ENCODE measurements around the gene SNAPC4. TPM values are rescaled to one million over a fixed set of nuclear protein-coding genes. Genes with fewer than 3 reads are reported as not detected.
A peak's percentile ranks its signal among the peaks of the same experiment; 100 is the strongest.

The SNAPC4 gene
- total and polyA plus RNA-seq, 3 donors from 2014 or later = 21.2 to 35.9 (median 29.5) TPM

GRCh38 chr9:136357202-136357725, 42.7 kb downstream of the SNAPC4 start:
- intact Hi-C loops (cut with DNase I; ENCODE audit: low total_unique reads) = loop anchor here (10.0 kb wide), 1 partner anchor 1652 kb away; no protein-coding TSS in a partner anchor
- no peak for TF ChIP-seq POLR2A (IDR thresholded peaks at IDR 0.05)
- TF ChIP-seq, protein P1, sequence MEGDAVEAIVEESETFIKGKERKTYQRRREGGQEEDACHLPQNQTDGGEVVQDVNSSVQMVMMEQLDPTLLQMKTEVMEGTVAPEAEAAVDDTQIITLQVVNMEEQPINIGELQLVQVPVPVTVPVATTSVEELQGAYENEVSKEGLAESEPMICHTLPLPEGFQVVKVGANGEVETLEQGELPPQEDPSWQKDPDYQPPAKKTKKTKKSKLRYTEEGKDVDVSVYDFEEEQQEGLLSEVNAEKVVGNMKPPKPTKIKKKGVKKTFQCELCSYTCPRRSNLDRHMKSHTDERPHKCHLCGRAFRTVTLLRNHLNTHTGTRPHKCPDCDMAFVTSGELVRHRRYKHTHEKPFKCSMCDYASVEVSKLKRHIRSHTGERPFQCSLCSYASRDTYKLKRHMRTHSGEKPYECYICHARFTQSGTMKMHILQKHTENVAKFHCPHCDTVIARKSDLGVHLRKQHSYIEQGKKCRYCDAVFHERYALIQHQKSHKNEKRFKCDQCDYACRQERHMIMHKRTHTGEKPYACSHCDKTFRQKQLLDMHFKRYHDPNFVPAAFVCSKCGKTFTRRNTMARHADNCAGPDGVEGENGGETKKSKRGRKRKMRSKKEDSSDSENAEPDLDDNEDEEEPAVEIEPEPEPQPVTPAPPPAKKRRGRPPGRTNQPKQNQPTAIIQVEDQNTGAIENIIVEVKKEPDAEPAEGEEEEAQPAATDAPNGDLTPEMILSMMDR (IDR thresholded peaks at IDR 0.05) = no peak
- 75 to 93% methylated on average over 8 to 22 of the region's 22 CpGs for WGBS, 2 donors
- peaks cover 28% of the 10 kb centered on the region for H3K4me1 ChIP-seq
- DNase-seq = no peak
- no peaks in the 10 kb centered on the region for H3K36me3 ChIP-seq (ENCODE audit: low read depth, missing control alignments)
- no peaks in the 10 kb centered on the region for H3K9me3 ChIP-seq
- H3K4me3 ChIP-seq = no peak overlapping the region
- H3K27ac ChIP-seq = no peak overlapping the region
- H3K27me3 ChIP-seq = no peaks in the 10 kb centered on the region

GRCh38 chr9:136355616-136356557, 44.1 kb downstream of the SNAPC4 start:
- Histone ChIP-seq H3K4me1 (peaks cover 28% of the 10 kb centered on the region), H3K36me3 (ENCODE audit: low read depth, missing control alignments) (no peaks in the 10 kb centered on the region)
- intact Hi-C loops (cut with DNase I; ENCODE audit: low total_unique reads) = loop anchor here (10.0 kb wide), 1 partner anchor 1651 kb away; no protein-coding TSS in a partner anchor

DNA sequence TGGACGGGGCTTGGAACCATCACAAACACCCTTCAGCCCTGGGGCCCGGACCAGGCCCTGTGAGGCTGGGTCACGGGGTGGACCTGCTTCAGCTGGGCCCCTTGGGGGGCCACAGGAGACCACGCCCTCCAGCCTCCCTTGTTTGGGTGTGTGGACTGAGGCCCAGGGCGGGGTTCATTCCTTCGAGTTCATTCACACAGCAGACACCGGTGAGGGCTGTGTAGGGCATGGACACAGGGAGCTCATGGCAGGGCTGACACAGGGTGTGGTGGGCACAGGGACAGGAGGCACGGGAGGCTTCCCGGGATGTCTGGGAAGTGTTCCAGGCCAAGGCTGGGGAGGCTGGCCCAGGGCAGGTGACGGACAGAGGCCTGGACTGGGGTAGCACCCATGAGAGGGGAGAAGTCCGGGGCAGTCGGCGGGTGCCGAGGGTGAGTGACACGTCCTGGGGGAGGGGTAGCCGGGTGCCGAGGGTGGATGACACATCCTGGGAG, 45.3 kb downstream of the SNAPC4 start:
- intact Hi-C loops (cut with DNase I; ENCODE audit: low total_unique reads) = loop anchor here (10.0 kb wide), 1 partner anchor 1650 kb away; no protein-coding TSS in a partner anchor
- Histone ChIP-seq H3K4me3 (no peak overlapping the region), H3K27ac (peak overlapping the region; percentile 31 to 45), H3K9me3 (no peaks in the 10 kb centered on the region), H3K4me1 (peaks cover 28% of the 10 kb centered on the region), H3K36me3 (ENCODE audit: low read depth, missing control alignments) (no peaks in the 10 kb centered on the region), H3K27me3 (no peaks in the 10 kb centered on the region)
- 53 to 86% methylated on average over 8 to 13 of the region's 17 CpGs for WGBS, 2 donors
- peak; percentile 39 for DNase-seq
- TF ChIP-seq, protein P1 (IDR thresholded peaks at IDR 0.05) = no peak
- TF ChIP-seq POLR2A (IDR thresholded peaks at IDR 0.05) = no peak

More at GRCh38 chr9:136355616-136356557, 44.1 kb downstream of the SNAPC4 start:
- TF ChIP-seq, protein P1 (IDR thresholded peaks at IDR 0.05) = no peak
- TF ChIP-seq POLR2A (IDR thresholded peaks at IDR 0.05) = no peak
- DNase-seq = no peak
- Histone ChIP-seq H3K9me3 (no peaks in the 10 kb centered on the region), H3K27me3 (no peaks in the 10 kb centered on the region), H3K4me3 (no peak overlapping the region), H3K27ac (peak overlapping the region in 1 of 2 donors; percentile 24)
- WGBS, 2 donors = 72 to 76% methylated on average over 11 to 47 of the region's 54 CpGs

- Histone ChIP-seq H3K4me1 (peaks cover 28% of the 10 kb centered on the region), H3K27me3 (no peaks in the 10 kb centered on the region), H3K27ac (peak overlapping the region; percentile 31 to 45), H3K36me3 (ENCODE audit: low read depth, missing control alignments) (no peaks in the 10 kb centered on the region), H3K9me3 (no peaks in the 10 kb centered on the region), H3K4me3 (no peak overlapping the region)
- TF ChIP-seq, protein P1 (IDR thresholded peaks at IDR 0.05) = no peak
- TF ChIP-seq POLR2A (IDR thresholded peaks at IDR 0.05) = no peak
- 32 to 57% methylated on average over 7 to 13 of the region's 13 CpGs for WGBS, 2 donors
- DNase-seq = peak; percentile 48
- intact Hi-C loops (cut with DNase I; ENCODE audit: low total_unique reads) = loop anchor here (10.0 kb wide), 1 partner anchor 1649 kb away; no protein-coding TSS in a partner anchor
These were observed 46.0 kb downstream of the SNAPC4 start for GRCh38 chr9:136353757-136354488.

Measured in testis (tissue), 3 donors.